ENCODE results near the gene NFYC.

NFYC gene

GRCh38 chr1:40803447-40803846, 111.9 kb downstream of the NFYC start:
- no peak for DNase-seq (ENCODE audit: low spot score)
- no peak for TF ChIP-seq CTCF (IDR thresholded peaks at IDR 0.05; ENCODE audit: extremely low read depth, insufficient read depth, missing control alignments)
- in situ Hi-C loops (cut with MboI; ENCODE audit: low pct_unique_long_range_greater_than_20kb, low sequenced_read_pairs, unreplicated experiment): no loop called here

GRCh38 chr1:40803902-40804301, 112.4 kb downstream of the NFYC start:
- TF ChIP-seq CTCF (IDR thresholded peaks at IDR 0.05; ENCODE audit: extremely low read depth, insufficient read depth, missing control alignments): no peak
- no peak for DNase-seq (ENCODE audit: low spot score)
- in situ Hi-C loops (cut with MboI; ENCODE audit: low pct_unique_long_range_greater_than_20kb, low sequenced_read_pairs, unreplicated experiment): no loop called here

- no peak for TF ChIP-seq CTCF (IDR thresholded peaks at IDR 0.05; ENCODE audit: extremely low read depth, insufficient read depth, missing control alignments)
- in situ Hi-C loops (cut with MboI; ENCODE audit: low pct_unique_long_range_greater_than_20kb, low sequenced_read_pairs, unreplicated experiment): no loop called here
- no peak for DNase-seq (ENCODE audit: low spot score)
Measured at GRCh38 chr1:40806240-40806639, 114.7 kb downstream of the NFYC start.

- TF ChIP-seq CTCF (IDR thresholded peaks at IDR 0.05; ENCODE audit: extremely low read depth, insufficient read depth, missing control alignments): no peak
- no peak for DNase-seq (ENCODE audit: low spot score)
- in situ Hi-C loops (cut with MboI; ENCODE audit: low pct_unique_long_range_greater_than_20kb, low sequenced_read_pairs, unreplicated experiment): no loop called here
Measured at GRCh38 chr1:40806731-40807695, 115.5 kb downstream of the NFYC start.

- in situ Hi-C loops (cut with MboI; ENCODE audit: low pct_unique_long_range_greater_than_20kb, low sequenced_read_pairs, unreplicated experiment): no loop called here
- DNase-seq (ENCODE audit: low spot score): no peak
- TF ChIP-seq CTCF (IDR thresholded peaks at IDR 0.05; ENCODE audit: extremely low read depth, insufficient read depth, missing control alignments): no peak
Measured at GRCh38 chr1:40808002-40808401, 116.5 kb downstream of the NFYC start.

- in situ Hi-C loops (cut with MboI; ENCODE audit: low pct_unique_long_range_greater_than_20kb, low sequenced_read_pairs, unreplicated experiment): no loop called here
- no peak for DNase-seq (ENCODE audit: low spot score)
- TF ChIP-seq CTCF (IDR thresholded peaks at IDR 0.05; ENCODE audit: extremely low read depth, insufficient read depth, missing control alignments): no peak
Measured at GRCh38 chr1:40808444-40808843, 116.9 kb downstream of the NFYC start.

All from GM13977 (cell line).